Esophagus squamous epithelium (tissue), 4 donors: ENCODE data around the gene SERPINA9.

ENCODE experiments used
- CTCF ChIP-seq, 6 experiments: fragments of 450-650 bp in 4 of 6; fragments of 200-600 bp in 2 of 6; sonication (generic) in 2 of 6; IDR thresholded peaks; one replicate each; pipeline ENCODE4 v1.5.1; 2016 to 2019; ENCODE audit warnings: antibody characterized with exemption in 6 of 6, mild to moderate bottlenecking in 4 of 6, moderate library complexity in 4 of 6
- POLR2A ChIP-seq, 4 donors: fragments of 450-650 bp; IDR thresholded peaks; one replicate each; pipeline ENCODE4 v1.6.1; 2017; ENCODE audit warnings: antibody characterized with exemption in 4 of 4, mild to moderate bottlenecking in 4 of 4, moderate library complexity in 3 of 4

- no peak for TF ChIP-seq CTCF (IDR thresholded peaks at IDR 0.05)
- TF ChIP-seq POLR2A (IDR thresholded peaks at IDR 0.05), result no peak
These were observed 11.0 kb downstream of the SERPINA9 start for GRCh38 chr14:94465042-94465441.
